Measurements from ENCODE around the gene CCDC138.

GRCh38 chr2:108878276-108878675 lies 91.7 kb downstream of the CCDC138 start:
- TF ChIP-seq, protein P1, sequence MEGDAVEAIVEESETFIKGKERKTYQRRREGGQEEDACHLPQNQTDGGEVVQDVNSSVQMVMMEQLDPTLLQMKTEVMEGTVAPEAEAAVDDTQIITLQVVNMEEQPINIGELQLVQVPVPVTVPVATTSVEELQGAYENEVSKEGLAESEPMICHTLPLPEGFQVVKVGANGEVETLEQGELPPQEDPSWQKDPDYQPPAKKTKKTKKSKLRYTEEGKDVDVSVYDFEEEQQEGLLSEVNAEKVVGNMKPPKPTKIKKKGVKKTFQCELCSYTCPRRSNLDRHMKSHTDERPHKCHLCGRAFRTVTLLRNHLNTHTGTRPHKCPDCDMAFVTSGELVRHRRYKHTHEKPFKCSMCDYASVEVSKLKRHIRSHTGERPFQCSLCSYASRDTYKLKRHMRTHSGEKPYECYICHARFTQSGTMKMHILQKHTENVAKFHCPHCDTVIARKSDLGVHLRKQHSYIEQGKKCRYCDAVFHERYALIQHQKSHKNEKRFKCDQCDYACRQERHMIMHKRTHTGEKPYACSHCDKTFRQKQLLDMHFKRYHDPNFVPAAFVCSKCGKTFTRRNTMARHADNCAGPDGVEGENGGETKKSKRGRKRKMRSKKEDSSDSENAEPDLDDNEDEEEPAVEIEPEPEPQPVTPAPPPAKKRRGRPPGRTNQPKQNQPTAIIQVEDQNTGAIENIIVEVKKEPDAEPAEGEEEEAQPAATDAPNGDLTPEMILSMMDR (IDR thresholded peaks at IDR 0.05), result no peak
- no peak for TF ChIP-seq POLR2AphosphoS5 (IDR thresholded peaks at IDR 0.05)

Measured in transverse colon (tissue), 4 donors.